ENCODE results near the gene PDE5A. TPM values are rescaled to one million over a fixed set of nuclear protein-coding genes. Genes with fewer than 3 reads are reported as not detected.

The PDE5A gene
- total and polyA plus RNA-seq, 2 donors (not counting 3 experiments of a cell fraction or from before 2014, with no cell fraction given): 0.73 to 2.3 TPM

GRCh38 chr4:119671205-119671604 is 42.6 kb upstream of the PDE5A start:
- intact Hi-C loops (cut with micrococcal nuclease) (no loop called here), dilution Hi-C loops (cut with MboI; ENCODE audit: extremely low pct_ligation_motif_present, low sequenced_read_pairs) (no loop called here)
- Histone ChIP-seq H3K27ac (ENCODE audit: insufficient read depth, low read depth, low read length) (no peak overlapping the region), H3K79me2 (ENCODE audit: control insufficient read depth, insufficient read depth, low read length) (no peaks in the 10 kb centered on the region), H3K36me3 (ENCODE audit: control insufficient read depth in 2 of 2, extremely low read depth in 1 of 2, insufficient read depth in 2 of 2, low read length in 2 of 2) (no peaks in the 10 kb centered on the region), H3K9ac (replicated peaks; ENCODE audit: extremely low read depth, insufficient read depth, low read length) (no peak overlapping the region), H3K27me3 (ENCODE audit: control insufficient read depth in 2 of 2, insufficient read depth in 2 of 2, low read length in 2 of 2) (no peaks in the 10 kb centered on the region), H3K4me1 (ENCODE audit: control insufficient read depth, extremely low read depth, insufficient read depth, low read length) (no peaks in the 10 kb centered on the region), H3K4me3 (replicated peaks in 1 of 3; ENCODE audit: insufficient read depth in 1 of 3, low read depth in 1 of 3, low read length in 3 of 3) (no peak overlapping the region), H2AFZ (ENCODE audit: low read depth, low read length) (no peak overlapping the region), H3K4me2 (ENCODE audit: insufficient read depth, low read length) (no peak overlapping the region), H3K9me1 (replicated peaks; ENCODE audit: control insufficient read depth, extremely low read depth, insufficient read depth, low read length) (no peaks in the 10 kb centered on the region), H3K9me3 (replicated peaks; ENCODE audit: control insufficient read depth, insufficient read depth, low read length) (no peaks in the 10 kb centered on the region), H4K20me1 (replicated peaks; ENCODE audit: control insufficient read depth, extremely low read depth, insufficient read depth, low read length) (no peaks in the 10 kb centered on the region)
- ChIA-PET CTCF (interaction anchor here (1.2 to 1.4 kb wide), 2 partner anchors 8 to 18 kb away, joined by 4 to 5 read pairs; no protein-coding TSS in a partner anchor), POLR2A (no interaction called here)
- no TSS peak for BruUV-seq (replicated peaks)
- DNase-seq (ENCODE audit: low read depth, low spot score): no peak
- TF ChIP-seq FOS (IDR thresholded peaks at IDR 0.05; ENCODE audit: borderline replicate concordance, insufficient read depth, low read length) (no peak), MYC (IDR thresholded peaks at IDR 0.05; ENCODE audit: low read depth, low read length) (no peak), JUN (IDR thresholded peaks at IDR 0.05; ENCODE audit: borderline replicate concordance, insufficient read depth, insufficient read length, low read depth) (no peak), EZH2 (IDR thresholded peaks at IDR 0.05; ENCODE audit: borderline replicate concordance, low read depth, low read length, severe bottlenecking) (no peak), POLR2A (IDR thresholded peaks at IDR 0.05; ENCODE audit: low read depth, low read length) (no peak), POLR2AphosphoS5 (IDR thresholded peaks at IDR 0.05; ENCODE audit: insufficient read depth, low read depth, low read length) (no peak), CTCF (IDR thresholded peaks at IDR 0.05; ENCODE audit: extremely low read depth in 1 of 2, insufficient read depth in 1 of 2, low read depth in 1 of 2, low read length in 2 of 2) (no peak), MAX (IDR thresholded peaks at IDR 0.05; ENCODE audit: insufficient read depth, insufficient read length) (no peak), GATA2 (IDR thresholded peaks at IDR 0.05; ENCODE audit: insufficient read depth, insufficient read length, low read depth, low read length) (no peak)
- FAIRE-seq: no peak
